ENCODE data around the gene PNMA8A. TPM values are rescaled to one million over a fixed set of nuclear protein-coding genes. Genes with fewer than 3 reads are reported as not detected.

The PNMA8A gene
- total and polyA plus RNA-seq, 2 experiments from 2014 or later: 5.5 to 11.2 TPM

GRCh38 chr19:46460055-46460454 is 11.3 kb downstream of the PNMA8A start:
- no peaks in the 10 kb centered on the region for H3K79me2 ChIP-seq
- H3K27ac ChIP-seq: no peak overlapping the region
- no peak for TF ChIP-seq EZH2phosphoT487 (IDR thresholded peaks at IDR 0.05; ENCODE audit: low read depth, severe bottlenecking, unreplicated experiment)
- TF ChIP-seq CTCF (IDR thresholded peaks at IDR 0.05; ENCODE audit: poor library complexity): no peak
- no peak for TF ChIP-seq EZH2 (IDR thresholded peaks at IDR 0.05; ENCODE audit: borderline replicate concordance)
- DNase-seq (ENCODE audit: low spot score): no peak
- H3K9me3 ChIP-seq (ENCODE audit: low read depth): no peaks in the 10 kb centered on the region
- no peaks in the 10 kb centered on the region for H4K20me1 ChIP-seq (ENCODE audit: insufficient read depth, poor library complexity, severe bottlenecking)
- no peaks in the 10 kb centered on the region for H3K27me3 ChIP-seq
- no peaks in the 10 kb centered on the region for H3K36me3 ChIP-seq (replicated peaks; ENCODE audit: insufficient read depth, low read depth)
- no peak overlapping the region for H3K4me2 ChIP-seq
- 94% methylated on average over 2 of the region's 2 CpGs for WGBS (ENCODE audit: low lambda C conversion rate, missing lambda C conversion rate)
- H3K4me1 ChIP-seq (ENCODE audit: insufficient read depth): no peaks in the 10 kb centered on the region
- H2AFZ ChIP-seq: no peak overlapping the region
- no peaks in the 10 kb centered on the region for H3K9me2 ChIP-seq (replicated peaks; ENCODE audit: insufficient read depth)
- no peak overlapping the region for H3K4me3 ChIP-seq

GRCh38 chr19:46456930-46457329 is 14.4 kb downstream of the PNMA8A start:
- no peaks in the 10 kb centered on the region for H3K79me2 ChIP-seq

DNA sequence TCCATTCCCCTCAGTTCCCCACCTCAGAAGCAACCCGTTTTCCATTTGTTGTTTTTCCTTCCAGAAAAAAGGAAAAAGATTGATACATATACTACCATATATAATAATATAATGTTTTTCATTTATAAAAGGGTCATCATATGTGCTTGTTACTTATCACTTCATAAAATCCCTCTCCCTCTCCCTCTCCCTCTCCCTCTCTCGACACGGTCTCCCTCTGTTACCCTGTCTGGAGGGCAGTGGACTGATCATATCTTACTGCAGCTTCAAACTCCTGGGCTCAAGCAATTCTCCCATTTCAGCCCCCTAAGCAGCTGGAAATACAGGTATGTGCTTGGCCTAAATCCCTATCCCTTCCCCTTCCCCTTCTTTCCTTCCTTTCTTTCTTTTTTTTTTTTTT is 17.1 kb downstream of the PNMA8A start:
- Histone ChIP-seq H3K4me3 (no peak overlapping the region), H3K9me2 (replicated peaks; ENCODE audit: insufficient read depth) (no peaks in the 10 kb centered on the region), H2AFZ (no peak overlapping the region), H4K20me1 (ENCODE audit: insufficient read depth, poor library complexity, severe bottlenecking) (no peaks in the 10 kb centered on the region), H3K4me1 (ENCODE audit: insufficient read depth) (no peaks in the 10 kb centered on the region), H3K27ac (no peak overlapping the region), H3K9me3 (ENCODE audit: low read depth) (no peaks in the 10 kb centered on the region), H3K4me2 (no peak overlapping the region), H3K79me2 (no peaks in the 10 kb centered on the region), H3K36me3 (replicated peaks; ENCODE audit: insufficient read depth, low read depth) (no peaks in the 10 kb centered on the region), H3K27me3 (no peaks in the 10 kb centered on the region)
- TF ChIP-seq EZH2phosphoT487 (IDR thresholded peaks at IDR 0.05; ENCODE audit: low read depth, severe bottlenecking, unreplicated experiment) (no peak), CTCF (IDR thresholded peaks at IDR 0.05; ENCODE audit: poor library complexity) (no peak), EZH2 (IDR thresholded peaks at IDR 0.05; ENCODE audit: borderline replicate concordance) (no peak)
- no peak for DNase-seq (ENCODE audit: low spot score)
- WGBS (ENCODE audit: low lambda C conversion rate, missing lambda C conversion rate): 68% methylated on average over 3 of the region's 3 CpGs

More at GRCh38 chr19:46456930-46457329, 14.4 kb downstream of the PNMA8A start:
- TF ChIP-seq EZH2phosphoT487 (IDR thresholded peaks at IDR 0.05; ENCODE audit: low read depth, severe bottlenecking, unreplicated experiment) (no peak), EZH2 (IDR thresholded peaks at IDR 0.05; ENCODE audit: borderline replicate concordance) (no peak), CTCF (IDR thresholded peaks at IDR 0.05; ENCODE audit: poor library complexity) (no peak)
- H3K9me2 ChIP-seq (replicated peaks; ENCODE audit: insufficient read depth): no peaks in the 10 kb centered on the region
- H3K4me3 ChIP-seq: no peak overlapping the region
- no peak overlapping the region for H2AFZ ChIP-seq
- no peak for DNase-seq (ENCODE audit: low spot score)
- H4K20me1 ChIP-seq (ENCODE audit: insufficient read depth, poor library complexity, severe bottlenecking): no peaks in the 10 kb centered on the region
- WGBS (ENCODE audit: low lambda C conversion rate, missing lambda C conversion rate): 98% methylated on average over 5 of the region's 5 CpGs
- no peaks in the 10 kb centered on the region for H3K36me3 ChIP-seq (replicated peaks; ENCODE audit: insufficient read depth, low read depth)
- no peaks in the 10 kb centered on the region for H3K27me3 ChIP-seq
- no peak overlapping the region for H3K4me2 ChIP-seq
- no peaks in the 10 kb centered on the region for H3K4me1 ChIP-seq (ENCODE audit: insufficient read depth)
- no peaks in the 10 kb centered on the region for H3K9me3 ChIP-seq (ENCODE audit: low read depth)
- H3K27ac ChIP-seq: no peak overlapping the region

DNA sequence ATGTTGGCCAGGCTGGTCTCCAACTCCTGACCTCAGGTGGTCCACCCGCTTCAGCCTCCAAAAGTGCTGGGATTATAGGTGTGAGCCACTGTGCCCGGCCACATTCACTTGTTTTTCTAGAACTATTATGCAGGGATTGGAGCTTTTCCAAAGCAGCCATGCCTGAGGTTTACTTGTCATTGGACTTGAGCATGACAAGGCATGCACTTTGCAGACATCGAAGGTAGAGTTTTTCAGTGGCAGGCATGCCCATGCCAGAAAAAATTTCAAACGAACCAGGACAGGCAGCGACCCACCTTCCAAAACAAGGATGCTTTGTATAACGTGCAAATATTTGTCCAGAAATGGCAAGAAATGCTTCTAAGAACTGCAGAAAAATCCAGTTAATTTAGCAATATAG is 17.7 kb downstream of the PNMA8A start:
- Histone ChIP-seq H3K9me3 (ENCODE audit: low read depth) (no peaks in the 10 kb centered on the region), H3K36me3 (replicated peaks; ENCODE audit: insufficient read depth, low read depth) (no peaks in the 10 kb centered on the region), H3K4me2 (no peak overlapping the region), H3K9me2 (replicated peaks; ENCODE audit: insufficient read depth) (no peaks in the 10 kb centered on the region), H3K27ac (no peak overlapping the region), H4K20me1 (ENCODE audit: insufficient read depth, poor library complexity, severe bottlenecking) (no peaks in the 10 kb centered on the region), H2AFZ (no peak overlapping the region), H3K27me3 (no peaks in the 10 kb centered on the region), H3K79me2 (no peaks in the 10 kb centered on the region), H3K4me1 (ENCODE audit: insufficient read depth) (no peaks in the 10 kb centered on the region), H3K4me3 (no peak overlapping the region)
- WGBS (ENCODE audit: low lambda C conversion rate, missing lambda C conversion rate): 85% methylated on average over 6 of the region's 6 CpGs
- TF ChIP-seq EZH2 (IDR thresholded peaks at IDR 0.05; ENCODE audit: borderline replicate concordance) (no peak), CTCF (IDR thresholded peaks at IDR 0.05; ENCODE audit: poor library complexity) (no peak), EZH2phosphoT487 (IDR thresholded peaks at IDR 0.05; ENCODE audit: low read depth, severe bottlenecking, unreplicated experiment) (no peak)
- DNase-seq (ENCODE audit: low spot score): no peak

Data from hepatocyte (in vitro differentiated cells).